Gastrocnemius medialis (tissue), 4 donors: ENCODE results near the gene MUL1.

Experiments
- CTCF ChIP-seq, 5 experiments: fragments of 450-650 bp in 3 of 5; fragments of 200-600 bp in 2 of 5; sonication (generic) in 2 of 5; IDR thresholded peaks in 4 of 5; conservative IDR thresholded peaks in 1 of 5; 1 replicate in 4 of 5; 2 replicates in 1 of 5; pipeline ENCODE4 v1.5.1; 2016 to 2019; ENCODE audit warnings: antibody characterized with exemption in 5 of 5, mild to moderate bottlenecking in 3 of 5, moderate library complexity in 3 of 5
- POLR2A ChIP-seq, 2 donors: fragments of 450-650 bp; IDR thresholded peaks; one replicate each; pipeline ENCODE4 v1.6.1; 2017; ENCODE audit warnings: antibody characterized with exemption in 2 of 2, mild to moderate bottlenecking in 2 of 2, moderate library complexity in 2 of 2

DNA sequence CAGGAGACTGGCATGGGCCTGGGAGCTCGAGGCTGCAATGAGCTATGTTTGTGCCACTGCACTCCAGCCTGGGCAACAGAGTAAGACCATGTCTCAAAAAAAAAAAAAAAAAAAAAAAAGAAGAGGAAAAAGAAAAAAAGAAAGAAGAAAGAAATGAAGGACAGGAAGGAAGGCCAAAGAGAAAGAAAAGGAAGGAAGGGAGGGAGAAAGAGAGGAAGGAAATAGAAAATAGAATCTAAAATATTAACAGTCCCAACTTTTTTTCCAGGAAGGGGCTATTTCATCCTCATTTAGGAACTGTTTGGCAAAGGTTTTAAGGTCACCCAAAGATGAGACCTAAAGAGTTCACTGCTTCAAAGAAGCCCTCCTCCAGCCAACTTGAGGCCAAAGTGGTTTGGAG lies 2.5 kb downstream of the MUL1 start:
- TF ChIP-seq CTCF (IDR thresholded peaks at IDR 0.05 in 4 of 5, conservative IDR thresholded peaks at IDR 0.05 in 1 of 5): no peak
- no peak for TF ChIP-seq POLR2A (IDR thresholded peaks at IDR 0.05)
